CD4-positive, alpha-beta memory T cell (primary cell): ENCODE data around the gene RAB34. TPM values are rescaled to one million over a fixed set of nuclear protein-coding genes. Genes with fewer than 3 reads are reported as not detected.

Experiments used
- CTCF ChIA-PET: fragments of 350-600 bp; sonication (Branson Sonifier 250); formaldehyde crosslinking; loops from one replicate; lab custom pipeline; 2021; ENCODE audit warnings: inconsistent platforms; ENCODE audit not compliant: partially characterized antibody; lab: Charles Lee
- POLR2A ChIA-PET: fragments of 350-600 bp; sonication (Branson Sonifier 250); formaldehyde crosslinking; loops from one replicate; lab custom pipeline; 2021; ENCODE audit not compliant: partially characterized antibody; lab: Charles Lee
- DNase-seq, 5 donors: peaks; one replicate each; pipeline versions ENCODE4 v3.0.0 to v3.0.0-alpha.2; 2020 to 2022; ENCODE audit warnings: mixed read lengths in 1 of 5
- H3K27ac ChIP-seq: one replicate; pipeline ENCODE4 v1.7.0; 2013; ENCODE audit warnings: low read depth, low read length
- H3K27me3 ChIP-seq: 2 replicates; pipeline ENCODE4 v1.7.0; 2013; ENCODE audit warnings: mild to moderate bottlenecking, low read length, moderate library complexity; ENCODE audit not compliant: insufficient read depth
- H3K36me3 ChIP-seq: 2 replicates; pipeline ENCODE4 v1.7.0; 2013; ENCODE audit warnings: mild to moderate bottlenecking, low read length, moderate library complexity; ENCODE audit not compliant: insufficient read depth
- H3K4me1 ChIP-seq: 2 replicates; pipeline ENCODE4 v1.7.0; 2013; ENCODE audit warnings: mild to moderate bottlenecking, low read length, moderate library complexity; ENCODE audit not compliant: insufficient read depth
- H3K4me3 ChIP-seq, 2 donors: one replicate each; pipeline ENCODE4 v1.7.0; 2013; ENCODE audit warnings: low read length in 2 of 2, mild to moderate bottlenecking in 1 of 2
- H3K9me3 ChIP-seq, 2 donors: one replicate each; pipeline ENCODE4 v1.7.0; 2013; ENCODE audit warnings: low read length in 2 of 2, control low read depth in 1 of 2; ENCODE audit not compliant: control insufficient read depth in 1 of 2
- H3K27ac Mint-ChIP-seq, 7 donors: one replicate each; pipeline ENCODE4 v1.8.0; 2020 to 2021; ENCODE audit warnings: mixed read lengths in 7 of 7, mild to moderate bottlenecking in 6 of 7, inconsistent platforms in 3 of 7, moderate library complexity in 3 of 7
- H3K27me3 Mint-ChIP-seq, 2 donors: one replicate each; pipeline ENCODE4 v1.8.0; 2020 to 2021; ENCODE audit warnings: mixed read lengths in 2 of 2
- H3K36me3 Mint-ChIP-seq, 2 donors: one replicate each; pipeline ENCODE4 v1.8.0; 2020 to 2021; ENCODE audit warnings: mixed read lengths in 2 of 2, inconsistent platforms in 1 of 2, mild to moderate bottlenecking in 1 of 2
- H3K4me1 Mint-ChIP-seq, 4 donors: one replicate each; pipeline ENCODE4 v1.8.0; 2020 to 2021; ENCODE audit warnings: mixed read lengths in 4 of 4, mild to moderate bottlenecking in 1 of 4
- H3K4me3 Mint-ChIP-seq, 8 donors: one replicate each; pipeline ENCODE4 v1.8.0; 2020 to 2021; ENCODE audit warnings: mixed read lengths in 8 of 8, mild to moderate bottlenecking in 7 of 8, moderate library complexity in 6 of 8, inconsistent platforms in 3 of 8
- H3K9me3 Mint-ChIP-seq, 8 donors: one replicate each; pipeline ENCODE4 v1.8.0; 2020 to 2021; ENCODE audit warnings: mixed read lengths in 8 of 8, mild to moderate bottlenecking in 5 of 8, inconsistent platforms in 3 of 8, moderate library complexity in 1 of 8
- intact Hi-C: fragments of 100-400 bp; cut with micrococcal nuclease; formaldehyde crosslinking; loops from one replicate; pipeline ENCODE4 v1.15.1; 2023
- polyA plus RNA-seq, 2 donors: library from polyadenylated mRNA; unstranded; fragments of 300-500 nt; fragmentation: Illumina TruSeq; gene quantifications; one replicate each; pipeline ENCODE4 v1.2.3, GENCODE V29; 2021
- total RNA-seq, 2 experiments: library from RNA; stranded (reverse); gene quantifications; one replicate each; pipeline ENCODE4 v1.2.3, GENCODE V29; 2021

RAB34 gene
- total and polyA plus RNA-seq, 4 experiments from 2014 or later = 3.0 to 8.7 (median 5.2) TPM

- peaks cover 13 to 28% (median 19%) of the 10 kb centered on the region in 4 donors for H3K4me1 Mint-ChIP-seq
- H3K4me3 Mint-ChIP-seq = peak overlapping the region; percentile 91 to 95 (median 94)
- peak; percentile 51 to 79 (median 60) for DNase-seq
- intact Hi-C loops = no loop called here
- Histone ChIP-seq H3K27me3 (peaks cover 11% of the 10 kb centered on the region), H3K36me3 (no peaks in the 10 kb centered on the region), H3K4me1 (peaks cover 16% of the 10 kb centered on the region), H3K27ac (peak overlapping the region; percentile 85), H3K9me3 (no peaks in the 10 kb centered on the region), H3K4me3 (peak overlapping the region; percentile 63 to 69)
- POLR2A ChIA-PET = interaction anchor here (0.8 to 7.3 kb wide), 15 partner anchors 9 to 240 kb away, joined by 3 to 93 read pairs (median 10); partner anchors contain the start of genes BLTP2, DHRS13, NEK8 and PHF12
- peak overlapping the region; percentile 92 to 97 (median 96) for H3K27ac Mint-ChIP-seq
- peaks cover 3 to 4% of the 10 kb centered on the region in 2 donors for H3K36me3 Mint-ChIP-seq
- CTCF ChIA-PET = interaction anchor here (1.1 to 3.5 kb wide), 7 partner anchors 8 to 377 kb away, joined by 3 to 22 read pairs (median 8); partner anchors contain the start of genes IFT20, NEK8, RPL23A and TLCD1
- H3K27me3 Mint-ChIP-seq = peaks cover 6 to 14% of the 10 kb centered on the region in 2 donors
- peaks cover 0 to 2% (median 0%) of the 10 kb centered on the region in 8 donors for H3K9me3 Mint-ChIP-seq
Measured at GRCh38 chr17:28712032-28712704, 5.5 kb downstream of the RAB34 start.

GRCh38 chr17:28711723-28712031 is 6.0 kb downstream of the RAB34 start, which contains the start of gene PROCA1:
Gene PROCA1 (minus strand): TSS chr17:28711888. CDS start chr17:28711660, 228 bp downstream.
- peak within 1 kb of the TSS; percentile 63 to 69 for H3K4me3 ChIP-seq
- peak within 1 kb of the TSS; percentile 85 for H3K27ac ChIP-seq
- Mint-ChIP-seq H3K9me3 (peaks cover 0 to 2% (median 0%) of the 10 kb centered on the region in 8 donors), H3K36me3 (peaks cover 3 to 4% of the 10 kb centered on the region in 2 donors), H3K27ac (peak within 1 kb of the TSS; percentile 92 to 97 (median 96)), H3K27me3 (peaks cover 6 to 14% of the 10 kb centered on the region in 2 donors), H3K4me1 (peaks cover 13 to 30% (median 19%) of the 10 kb centered on the region in 4 donors), H3K4me3 (peak within 1 kb of the TSS; percentile 91 to 95 (median 94))
- H3K4me1 ChIP-seq = peaks cover 13% of the 10 kb centered on the region
- H3K27me3 ChIP-seq = peaks cover 10% of the 10 kb centered on the region
- ChIA-PET POLR2A (interaction anchor here (0.8 to 7.3 kb wide), 18 partner anchors 10 to 241 kb away, joined by 3 to 93 read pairs (median 7); partner anchors contain the start of genes BLTP2, DHRS13, FLOT2 and NEK8), CTCF (interaction anchor here (1.1 to 3.5 kb wide), 8 partner anchors 8 to 376 kb away, joined by 3 to 22 read pairs (median 6); partner anchors contain the start of genes IFT20, NEK8, RPL23A and TLCD1)
- H3K36me3 ChIP-seq = no peaks in the 10 kb centered on the region
- no peaks in the 10 kb centered on the region for H3K9me3 ChIP-seq
- intact Hi-C loops = loop anchor here (1.0 to 2.0 kb wide), 2 partner anchors 8 to 49 kb away; partner anchors contain the start of genes RPL23A and SUPT6H
- DNase-seq = peak in 1 of 5 donors; percentile 53

GRCh38 chr17:28710861-28711722 is 6.6 kb downstream of the RAB34 start:
- H3K36me3 ChIP-seq = no peaks in the 10 kb centered on the region
- intact Hi-C loops = loop anchor here (1.0 to 2.0 kb wide), 2 partner anchors 8 to 48 kb away; partner anchors contain the start of genes RPL23A and SUPT6H
- H3K27me3 Mint-ChIP-seq = peaks cover 4 to 11% of the 10 kb centered on the region in 2 donors
- H3K4me3 ChIP-seq = peak overlapping the region; percentile 63 to 69
- H3K36me3 Mint-ChIP-seq = peaks cover 4% of the 10 kb centered on the region in 2 donors
- peaks cover 13 to 30% (median 20%) of the 10 kb centered on the region in 4 donors for H3K4me1 Mint-ChIP-seq
- peaks cover 0 to 2% (median 0%) of the 10 kb centered on the region in 8 donors for H3K9me3 Mint-ChIP-seq
- peaks cover 7% of the 10 kb centered on the region for H3K27me3 ChIP-seq
- H3K4me3 Mint-ChIP-seq = peak overlapping the region; percentile 91 to 95 (median 94)
- H3K27ac ChIP-seq = peak overlapping the region; percentile 85
- peaks cover 13% of the 10 kb centered on the region for H3K4me1 ChIP-seq
- peak overlapping the region; percentile 92 to 97 (median 96) for H3K27ac Mint-ChIP-seq
- CTCF ChIA-PET = interaction anchor here (1.1 to 3.5 kb wide), 8 partner anchors 9 to 376 kb away, joined by 3 to 22 read pairs (median 6); partner anchors contain the start of genes IFT20, NEK8, RPL23A and TLCD1
- POLR2A ChIA-PET = interaction anchor here (0.6 to 7.3 kb wide), 20 partner anchors 9 to 241 kb away, joined by 3 to 93 read pairs (median 6); partner anchors contain the start of genes BLTP2, FLOT2, NEK8 and PHF12
- H3K9me3 ChIP-seq = no peaks in the 10 kb centered on the region
- DNase-seq = peak; percentile 85 to 88 (median 87)

- DNase-seq = no peak
- ChIA-PET CTCF (interaction anchor here (1.0 to 1.2 kb wide), 2 partner anchors 12 to 13 kb away, joined by 3 to 5 read pairs; partner anchors contain the start of gene RPL23A), POLR2A (interaction anchor here (7.3 kb wide), 1 partner anchor 14 kb away, joined by 93 read pairs; the partner anchor contains the start of gene RPL23A)
- Histone ChIP-seq H3K27ac (no peak overlapping the region), H3K9me3 (no peaks in the 10 kb centered on the region), H3K36me3 (peaks cover 11% of the 10 kb centered on the region), H3K4me1 (peaks cover 9% of the 10 kb centered on the region), H3K27me3 (no peaks in the 10 kb centered on the region), H3K4me3 (no peak overlapping the region)
- H3K36me3 Mint-ChIP-seq = peaks cover 14 to 22% of the 10 kb centered on the region in 2 donors
- intact Hi-C loops = no loop called here
- no peaks in the 10 kb centered on the region for H3K27me3 Mint-ChIP-seq
- peak overlapping the region in 5 of 7 donors; percentile 41 to 85 (median 57) for H3K27ac Mint-ChIP-seq
- H3K4me1 Mint-ChIP-seq = peaks cover 7 to 24% (median 16%) of the 10 kb centered on the region in 4 donors
- peaks cover 0 to 2% (median 0%) of the 10 kb centered on the region in 8 donors for H3K9me3 Mint-ChIP-seq
- H3K4me3 Mint-ChIP-seq = peak overlapping the region in 1 of 8 donors; percentile 17
Measured at GRCh38 chr17:28707339-28707720, 10.3 kb downstream of the RAB34 start.

GRCh38 chr17:28706471-28707338 is 11.0 kb downstream of the RAB34 start:
- Histone ChIP-seq H3K4me3 (no peak overlapping the region), H3K27ac (no peak overlapping the region), H3K36me3 (peaks cover 17% of the 10 kb centered on the region), H3K9me3 (no peaks in the 10 kb centered on the region), H3K27me3 (no peaks in the 10 kb centered on the region), H3K4me1 (peaks cover 5% of the 10 kb centered on the region)
- Mint-ChIP-seq H3K4me1 (peaks cover 5 to 18% (median 12%) of the 10 kb centered on the region in 4 donors), H3K27me3 (no peaks in the 10 kb centered on the region), H3K9me3 (peaks cover 0 to 2% (median 0%) of the 10 kb centered on the region in 8 donors), H3K4me3 (no peak overlapping the region), H3K36me3 (peaks cover 20 to 27% of the 10 kb centered on the region in 2 donors), H3K27ac (peak overlapping the region in 4 of 7 donors; percentile 41 to 85 (median 60))
- DNase-seq = no peak
- ChIA-PET POLR2A (interaction anchor here (7.3 kb wide), 1 partner anchor 15 kb away, joined by 93 read pairs; the partner anchor contains the start of gene RPL23A), CTCF (interaction anchor here (0.5 to 1.2 kb wide), 3 partner anchors 12 to 117 kb away, joined by 3 to 5 read pairs (median 3); partner anchors contain the start of gene RPL23A)
- intact Hi-C loops = no loop called here
